B cell (primary cell): ENCODE measurements around the gene DDX60.

ENCODE experiments used
- EZH2 ChIP-seq: IDR thresholded peaks from 2 replicates; pipeline ENCODE4 v1.6.1; 2012; ENCODE audit warnings: borderline replicate concordance, low read depth, mild to moderate bottlenecking, moderate library complexity, low read length; ENCODE audit not compliant: insufficient read depth, poor library complexity, severe bottlenecking
- TF ChIP-seq, protein P1 (sequence below): fragments of 200-600 bp; IDR thresholded peaks from one replicate; pipeline ENCODE4 v1.8.0; 2022; ENCODE audit warnings: antibody characterized with exemption, mild to moderate bottlenecking

DNA sequence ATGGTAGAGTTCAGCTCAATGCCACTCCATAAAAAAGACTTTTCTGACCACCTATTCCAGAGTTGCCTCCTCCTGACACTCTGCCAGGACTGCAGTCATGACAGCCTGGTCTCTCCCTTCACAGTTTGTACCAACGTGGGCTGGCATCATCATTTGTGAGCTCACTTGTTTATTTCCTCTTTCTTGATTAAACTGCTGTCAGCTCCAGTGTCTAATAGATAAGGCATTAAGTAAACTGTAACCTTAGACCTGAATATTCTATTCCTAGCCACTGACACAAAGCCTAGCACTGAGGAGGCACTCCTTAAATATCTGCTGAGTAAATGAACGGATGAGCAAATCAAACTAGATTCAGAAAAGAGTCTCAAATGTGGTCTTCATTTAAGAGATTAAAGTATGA, 48.7 kb downstream of the DDX60 start:
- TF ChIP-seq, protein P1, sequence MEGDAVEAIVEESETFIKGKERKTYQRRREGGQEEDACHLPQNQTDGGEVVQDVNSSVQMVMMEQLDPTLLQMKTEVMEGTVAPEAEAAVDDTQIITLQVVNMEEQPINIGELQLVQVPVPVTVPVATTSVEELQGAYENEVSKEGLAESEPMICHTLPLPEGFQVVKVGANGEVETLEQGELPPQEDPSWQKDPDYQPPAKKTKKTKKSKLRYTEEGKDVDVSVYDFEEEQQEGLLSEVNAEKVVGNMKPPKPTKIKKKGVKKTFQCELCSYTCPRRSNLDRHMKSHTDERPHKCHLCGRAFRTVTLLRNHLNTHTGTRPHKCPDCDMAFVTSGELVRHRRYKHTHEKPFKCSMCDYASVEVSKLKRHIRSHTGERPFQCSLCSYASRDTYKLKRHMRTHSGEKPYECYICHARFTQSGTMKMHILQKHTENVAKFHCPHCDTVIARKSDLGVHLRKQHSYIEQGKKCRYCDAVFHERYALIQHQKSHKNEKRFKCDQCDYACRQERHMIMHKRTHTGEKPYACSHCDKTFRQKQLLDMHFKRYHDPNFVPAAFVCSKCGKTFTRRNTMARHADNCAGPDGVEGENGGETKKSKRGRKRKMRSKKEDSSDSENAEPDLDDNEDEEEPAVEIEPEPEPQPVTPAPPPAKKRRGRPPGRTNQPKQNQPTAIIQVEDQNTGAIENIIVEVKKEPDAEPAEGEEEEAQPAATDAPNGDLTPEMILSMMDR: no peak
- TF ChIP-seq EZH2: no peak
